Psoas muscle (tissue), 8 donors: Measurements from ENCODE around the gene PRCC. TPM values are rescaled to one million over a fixed set of nuclear protein-coding genes. Genes with fewer than 3 reads are reported as not detected.
A peak's percentile ranks its signal among the peaks of the same experiment; 100 is the strongest.

ENCODE experiments used
- ATAC-seq, 4 donors: fragments of 200-7000 bp; cut with Tn5 transposase; one replicate each; pipeline ENCODE4 v1.9.1; 2020; ENCODE audit warnings: moderate library complexity in 3 of 4, mild to moderate bottlenecking in 2 of 4
- DNase-seq, 2 donors: peaks; one replicate each; pipeline ENCODE4 v3.0.0-alpha.2; 2020
- H3K27ac ChIP-seq: fragments of 200-600 bp; one replicate; pipeline ENCODE4 v1.8.0; 2022
- H3K27me3 ChIP-seq, 3 donors: fragments of 200-600 bp in 1 of 3; one replicate each; pipeline versions ENCODE4 v1.6.1 to v1.8.0; 2013 to 2022; ENCODE audit warnings: low read length in 2 of 3, mild to moderate bottlenecking in 2 of 3, moderate library complexity in 1 of 3; ENCODE audit not compliant: insufficient read depth in 3 of 3
- H3K36me3 ChIP-seq, 2 donors: fragments of 200-600 bp in 1 of 2; one replicate each; pipeline versions ENCODE4 v1.6.1 to v1.8.0; 2013 to 2022; ENCODE audit warnings: low read depth in 1 of 2, mild to moderate bottlenecking in 1 of 2, moderate library complexity in 1 of 2; ENCODE audit not compliant: insufficient read depth in 1 of 2
- H3K4me1 ChIP-seq: fragments of 200-600 bp; one replicate; pipeline ENCODE4 v1.8.0; 2022
- H3K4me3 ChIP-seq: fragments of 200-600 bp; one replicate; pipeline ENCODE4 v1.8.0; 2022; ENCODE audit warnings: mild to moderate bottlenecking
- H3K9me3 ChIP-seq: fragments of 200-600 bp; one replicate; pipeline ENCODE4 v1.8.0; 2022
- WGBS, 3 donors: extraction: QIAGEN DNeasy Blood & Tissue Kit; methylation state at CpG; one replicate each; pipeline versions ENCODE4 v1.1.6 to v1.1.7; 2013; 5-methylcytosine and 5-hydroxymethylcytosine counted together
- intact Hi-C, 2 donors: fragments of 100-400 bp; cut with DNase I; formaldehyde crosslinking; loops; one replicate each; pipeline versions ENCODE4 v1.11.0 to v1.14.2; 2022
- polyA plus RNA-seq, 3 donors: library from polyadenylated mRNA; stranded (reverse); fragments of 200-250 nt; gene quantifications; one replicate each; pipeline ENCODE4 v1.2.3, GENCODE V29; 2013
- total RNA-seq, 4 donors: library from RNA; stranded (reverse); fragmentation: NEBNext Ultra II Directional in 2 of 4; extraction: Animal tissue kit (Norgen Biotek cat#: 25700) in 2 of 4; gene quantifications; one replicate each; pipeline versions ENCODE4 v1.2.1 to v1.2.4, GENCODE V29; 2021 to 2023
- TF ChIP-seq, protein P1 (sequence below): fragments of 200-600 bp; IDR thresholded peaks from one replicate; pipeline ENCODE4 v1.8.0; 2022; ENCODE audit warnings: antibody characterized with exemption
- donor health status: healthy with polysubstance abuse.
- donor health status: DM: no; HTN: no; CAD: no; lungs with moderate emphysema.
- donor health status: Bipolar disorder and iron deficiency.
- donor health status: healthy.
- donor health status: DM: yes; HTN: yes; CAD: no.
- donor health status: DM: no; HTN: no; CAD: no.
- donor health status: DM: no; HTN: no; CAD: no.
- donor health status: DM: yes; HTN: yes; CAD: no.

The PRCC gene
- total and polyA plus RNA-seq, 7 donors: 43.7 to 107 (median 68.8) TPM

- 25 to 31% (median 27%) methylated on average over 7 of the region's 7 CpGs for WGBS, 3 donors
- TF ChIP-seq, protein P1, sequence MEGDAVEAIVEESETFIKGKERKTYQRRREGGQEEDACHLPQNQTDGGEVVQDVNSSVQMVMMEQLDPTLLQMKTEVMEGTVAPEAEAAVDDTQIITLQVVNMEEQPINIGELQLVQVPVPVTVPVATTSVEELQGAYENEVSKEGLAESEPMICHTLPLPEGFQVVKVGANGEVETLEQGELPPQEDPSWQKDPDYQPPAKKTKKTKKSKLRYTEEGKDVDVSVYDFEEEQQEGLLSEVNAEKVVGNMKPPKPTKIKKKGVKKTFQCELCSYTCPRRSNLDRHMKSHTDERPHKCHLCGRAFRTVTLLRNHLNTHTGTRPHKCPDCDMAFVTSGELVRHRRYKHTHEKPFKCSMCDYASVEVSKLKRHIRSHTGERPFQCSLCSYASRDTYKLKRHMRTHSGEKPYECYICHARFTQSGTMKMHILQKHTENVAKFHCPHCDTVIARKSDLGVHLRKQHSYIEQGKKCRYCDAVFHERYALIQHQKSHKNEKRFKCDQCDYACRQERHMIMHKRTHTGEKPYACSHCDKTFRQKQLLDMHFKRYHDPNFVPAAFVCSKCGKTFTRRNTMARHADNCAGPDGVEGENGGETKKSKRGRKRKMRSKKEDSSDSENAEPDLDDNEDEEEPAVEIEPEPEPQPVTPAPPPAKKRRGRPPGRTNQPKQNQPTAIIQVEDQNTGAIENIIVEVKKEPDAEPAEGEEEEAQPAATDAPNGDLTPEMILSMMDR: peak; percentile 80
- Histone ChIP-seq H3K27me3 (peaks cover 0 to 18% (median 5%) of the 10 kb centered on the region in 3 donors), H3K9me3 (no peaks in the 10 kb centered on the region), H3K27ac (no peak overlapping the region), H3K36me3 (no peaks in the 10 kb centered on the region), H3K4me1 (no peaks in the 10 kb centered on the region), H3K4me3 (no peak overlapping the region)
- DNase-seq (no peak), ATAC-seq (peak; percentile 59 to 69 (median 62))
- intact Hi-C loops: loop anchor here (2.0 to 5.0 kb wide), 4 partner anchors 20 to 88 kb away; partner anchors contain the start of genes INSRR (in 1 of the 2) and NTRK1 (in 1 of the 2)
These were observed 71.6 kb downstream of the PRCC start for GRCh38 chr1:156838972-156839371.

GRCh38 chr1:156839426-156840109 is 72.2 kb downstream of the PRCC start:
- DNase-seq (no peak), ATAC-seq (no peak)
- Histone ChIP-seq H3K36me3 (no peaks in the 10 kb centered on the region), H3K9me3 (no peaks in the 10 kb centered on the region), H3K4me1 (no peaks in the 10 kb centered on the region), H3K4me3 (no peak overlapping the region), H3K27me3 (peaks cover 0 to 24% (median 8%) of the 10 kb centered on the region in 3 donors), H3K27ac (no peak overlapping the region)
- intact Hi-C loops: loop anchor here (2.0 to 5.0 kb wide), 5 partner anchors 19 to 88 kb away; partner anchors contain the start of genes INSRR (in 1 of the 2) and NTRK1 (in 1 of the 2)
- 40 to 46% (median 45%) methylated on average over 9 of the region's 9 CpGs for WGBS, 3 donors
- TF ChIP-seq, protein P1: no peak

- Histone ChIP-seq H3K27ac (no peak overlapping the region), H3K4me3 (no peak overlapping the region), H3K27me3 (peaks cover 0 to 32% (median 14%) of the 10 kb centered on the region in 3 donors), H3K36me3 (no peaks in the 10 kb centered on the region), H3K4me1 (no peaks in the 10 kb centered on the region), H3K9me3 (no peaks in the 10 kb centered on the region)
- WGBS, 3 donors: 66 to 73% (median 68%) methylated on average over 7 to 8 of the region's 8 CpGs
- intact Hi-C loops: loop anchor here in 1 of 2 donors (2.0 kb wide), 1 partner anchor 44 kb away; no protein-coding TSS in a partner anchor
- DNase-seq (no peak), ATAC-seq (no peak)
- TF ChIP-seq, protein P1: no peak
These were observed 73.0 kb downstream of the PRCC start for GRCh38 chr1:156840186-156840897.

DNA sequence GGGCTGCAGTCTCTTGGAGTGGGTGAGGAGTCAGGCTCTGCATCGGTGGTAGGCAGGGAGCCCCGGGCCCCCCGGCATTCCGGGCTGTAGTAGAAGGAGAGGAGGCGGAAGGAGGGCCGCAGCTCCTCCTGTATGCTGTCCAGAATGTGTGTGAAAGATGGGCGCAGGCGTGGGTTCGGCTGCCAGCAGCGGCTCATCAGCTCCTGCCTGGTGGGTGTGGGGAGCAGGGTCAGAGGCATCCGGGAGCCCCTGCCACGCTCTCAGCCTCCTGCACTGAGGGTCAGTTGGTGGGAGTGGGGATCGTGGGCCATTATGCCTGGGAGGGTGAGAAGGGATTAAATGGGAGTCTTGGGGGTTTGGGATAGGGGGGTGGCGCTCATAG is 73.6 kb downstream of the PRCC start:
- no peak for DNase-seq
- Histone ChIP-seq H3K4me3 (no peak overlapping the region), H3K36me3 (no peaks in the 10 kb centered on the region), H3K27ac (no peak overlapping the region), H3K27me3 (peaks cover 0 to 38% (median 16%) of the 10 kb centered on the region in 3 donors), H3K4me1 (no peaks in the 10 kb centered on the region), H3K9me3 (no peaks in the 10 kb centered on the region)
- intact Hi-C loops: loop anchor here in 1 of 2 donors (2.0 kb wide), 1 partner anchor 44 kb away; no protein-coding TSS in a partner anchor
- TF ChIP-seq, protein P1: no peak
- no peak for ATAC-seq
- WGBS, 3 donors: 58 to 64% (median 62%) methylated on average over 14 of the region's 14 CpGs
